ENCODE measurements around the gene PHLDB2. TPM values are rescaled to one million over a fixed set of nuclear protein-coding genes. Genes with fewer than 3 reads are reported as not detected.

Gene PHLDB2
- total RNA-seq, 1 experiment from 2014 or later, result 13.2 TPM

DNA sequence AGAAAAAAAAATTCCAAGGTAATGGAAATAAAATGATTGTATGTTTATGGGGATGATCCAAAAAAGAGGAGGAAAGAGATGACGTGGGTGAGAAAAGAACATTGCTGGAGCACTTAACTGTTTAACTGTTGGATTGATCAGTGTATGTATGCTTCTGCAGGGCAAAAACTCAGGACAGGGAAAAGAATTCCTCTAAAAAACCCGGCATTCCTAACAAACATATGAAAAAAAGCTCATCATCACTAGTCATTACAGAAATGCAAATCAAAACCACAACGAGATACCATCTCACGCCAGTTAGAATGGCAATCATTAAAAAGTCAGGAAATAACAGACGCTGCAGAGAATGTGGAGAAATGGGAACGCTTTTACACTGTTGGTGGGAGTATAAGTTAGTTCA lies 1.6 kb upstream of the PHLDB2 start:
- H3K14ac ChIP-seq (ENCODE audit: insufficient read depth, low read length), result no peak overlapping the region

More for the DNA sequence above, 1.6 kb upstream of the PHLDB2 start:
- no peaks in the 10 kb centered on the region for H3K9me3 Mint-ChIP-seq
- H3K9me3 ChIP-seq (ENCODE audit: control insufficient read depth, low read depth, low read length), result no peaks in the 10 kb centered on the region
- no peaks in the 10 kb centered on the region for H4K20me1 ChIP-seq (ENCODE audit: control insufficient read depth, insufficient read depth, insufficient read length)
- H3K56ac ChIP-seq (ENCODE audit: insufficient read length, low read depth, low read length), result no peak overlapping the region
- no peak overlapping the region for H3K27ac ChIP-seq (ENCODE audit: insufficient read length, low read depth, low read length)
- no peaks in the 10 kb centered on the region for H3K36me3 Mint-ChIP-seq (ENCODE audit: insufficient read depth in 1 of 3, low read depth in 3 of 3)
- no peak overlapping the region for H2BK5ac ChIP-seq (ENCODE audit: insufficient read length, low read length)
- H2BK15ac ChIP-seq (ENCODE audit: low read depth, low read length), result no peak overlapping the region
- H3K4ac ChIP-seq (ENCODE audit: low read depth, low read length), result no peak overlapping the region
- no peaks in the 10 kb centered on the region for H3K27me3 ChIP-seq (ENCODE audit: insufficient read depth, low read length)
- H2AK5ac ChIP-seq (ENCODE audit: insufficient read length, low read length), result no peak overlapping the region
- H3K23me2 ChIP-seq (ENCODE audit: insufficient read length, low read depth, low read length, poor library complexity, severe bottlenecking), result peaks cover 15% of the 10 kb centered on the region
- no peak overlapping the region for H4K91ac ChIP-seq (ENCODE audit: insufficient read length, low read depth, low read length)
- peaks cover 6% of the 10 kb centered on the region for H3K4me1 ChIP-seq (ENCODE audit: insufficient read depth, low read length)
- no peak overlapping the region for H4K8ac ChIP-seq (replicated peaks; ENCODE audit: insufficient read length, low read depth, low read length)
- no peak overlapping the region for H3K18ac ChIP-seq (ENCODE audit: insufficient read length, low read depth, low read length)
- H4K5ac ChIP-seq (ENCODE audit: insufficient read length, low read depth, low read length), result no peak overlapping the region
- no peaks in the 10 kb centered on the region for H3K79me1 ChIP-seq (ENCODE audit: insufficient read depth, low read depth, low read length, poor library complexity, severe bottlenecking)
- H3K4me2 ChIP-seq (ENCODE audit: insufficient read depth, insufficient read length, low read length), result no peak overlapping the region
- H3K4me1 Mint-ChIP-seq, result peaks cover 30 to 33% of the 10 kb centered on the region in 2 experiments
- DNase-seq, result no peak
- no peak overlapping the region for H2AFZ ChIP-seq (ENCODE audit: low read length)
- peaks cover 55% of the 10 kb centered on the region for H3K27me3 Mint-ChIP-seq (ENCODE audit: low read depth)
- no peak overlapping the region for H2BK12ac ChIP-seq (ENCODE audit: insufficient read length, low read depth, low read length)
- no peaks in the 10 kb centered on the region; the same call in 1 of the 2 replicates for H3K79me2 ChIP-seq (ENCODE audit: insufficient read depth, low read length)
- WGBS (ENCODE audit: extremely low coverage, insufficient read length, low lambda C conversion rate), result 100% methylated on average over 1 of the region's 6 CpGs
- H2BK120ac ChIP-seq (ENCODE audit: low read depth, low read length, poor library complexity, severe bottlenecking), result no peak overlapping the region
- H3K23ac ChIP-seq (ENCODE audit: insufficient read length, low read depth, low read length), result no peak overlapping the region
- H3K4me3 Mint-ChIP-seq, result peak overlapping the region in 1 of 2 experiments; percentile 47; a peak in 2 of 5 replicates
- TF ChIP-seq, protein P1, sequence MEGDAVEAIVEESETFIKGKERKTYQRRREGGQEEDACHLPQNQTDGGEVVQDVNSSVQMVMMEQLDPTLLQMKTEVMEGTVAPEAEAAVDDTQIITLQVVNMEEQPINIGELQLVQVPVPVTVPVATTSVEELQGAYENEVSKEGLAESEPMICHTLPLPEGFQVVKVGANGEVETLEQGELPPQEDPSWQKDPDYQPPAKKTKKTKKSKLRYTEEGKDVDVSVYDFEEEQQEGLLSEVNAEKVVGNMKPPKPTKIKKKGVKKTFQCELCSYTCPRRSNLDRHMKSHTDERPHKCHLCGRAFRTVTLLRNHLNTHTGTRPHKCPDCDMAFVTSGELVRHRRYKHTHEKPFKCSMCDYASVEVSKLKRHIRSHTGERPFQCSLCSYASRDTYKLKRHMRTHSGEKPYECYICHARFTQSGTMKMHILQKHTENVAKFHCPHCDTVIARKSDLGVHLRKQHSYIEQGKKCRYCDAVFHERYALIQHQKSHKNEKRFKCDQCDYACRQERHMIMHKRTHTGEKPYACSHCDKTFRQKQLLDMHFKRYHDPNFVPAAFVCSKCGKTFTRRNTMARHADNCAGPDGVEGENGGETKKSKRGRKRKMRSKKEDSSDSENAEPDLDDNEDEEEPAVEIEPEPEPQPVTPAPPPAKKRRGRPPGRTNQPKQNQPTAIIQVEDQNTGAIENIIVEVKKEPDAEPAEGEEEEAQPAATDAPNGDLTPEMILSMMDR (conservative IDR thresholded peaks at IDR 0.05), result no peak
- H3K9ac ChIP-seq (ENCODE audit: extremely low read depth, insufficient read length, low read length), result no peak overlapping the region
- H3K27ac Mint-ChIP-seq, result no peak overlapping the region
- H2BK20ac ChIP-seq (ENCODE audit: low read depth, low read length, poor library complexity, severe bottlenecking), result no peak overlapping the region
- no peak overlapping the region for H3T11ph ChIP-seq (ENCODE audit: low read length)

Data from H9 (cell line).